LNCAP (cell line): ENCODE data around the gene TMEM132C.

ENCODE experiments used
- TF ChIP-seq, protein P1 (sequence below): fragments of 450-650 bp; IDR thresholded peaks from 2 replicates; pipeline ENCODE4 v1.5.1; 2017; ENCODE audit warnings: mild to moderate bottlenecking

The TMEM132C gene

DNA sequence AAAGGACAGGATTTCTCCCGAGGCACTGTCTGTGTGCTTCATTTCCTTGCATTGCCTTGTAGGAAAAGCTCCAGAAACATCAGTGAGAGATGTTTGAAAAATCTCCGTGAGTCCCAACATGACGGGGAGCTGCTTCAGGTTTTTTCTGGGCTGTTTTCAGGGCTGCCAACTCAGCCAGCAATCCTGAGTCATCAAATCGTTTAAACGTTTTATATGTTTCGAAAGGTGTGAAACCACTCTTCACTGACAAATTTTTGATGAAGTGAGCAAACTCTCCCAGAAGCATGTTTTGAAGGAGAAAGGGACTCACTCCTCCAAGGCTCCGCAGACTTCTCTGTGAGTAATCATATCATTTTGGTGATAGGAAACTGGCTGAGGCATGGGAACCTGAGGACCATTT, 240.5 kb downstream of the TMEM132C start:
- TF ChIP-seq, protein P1, sequence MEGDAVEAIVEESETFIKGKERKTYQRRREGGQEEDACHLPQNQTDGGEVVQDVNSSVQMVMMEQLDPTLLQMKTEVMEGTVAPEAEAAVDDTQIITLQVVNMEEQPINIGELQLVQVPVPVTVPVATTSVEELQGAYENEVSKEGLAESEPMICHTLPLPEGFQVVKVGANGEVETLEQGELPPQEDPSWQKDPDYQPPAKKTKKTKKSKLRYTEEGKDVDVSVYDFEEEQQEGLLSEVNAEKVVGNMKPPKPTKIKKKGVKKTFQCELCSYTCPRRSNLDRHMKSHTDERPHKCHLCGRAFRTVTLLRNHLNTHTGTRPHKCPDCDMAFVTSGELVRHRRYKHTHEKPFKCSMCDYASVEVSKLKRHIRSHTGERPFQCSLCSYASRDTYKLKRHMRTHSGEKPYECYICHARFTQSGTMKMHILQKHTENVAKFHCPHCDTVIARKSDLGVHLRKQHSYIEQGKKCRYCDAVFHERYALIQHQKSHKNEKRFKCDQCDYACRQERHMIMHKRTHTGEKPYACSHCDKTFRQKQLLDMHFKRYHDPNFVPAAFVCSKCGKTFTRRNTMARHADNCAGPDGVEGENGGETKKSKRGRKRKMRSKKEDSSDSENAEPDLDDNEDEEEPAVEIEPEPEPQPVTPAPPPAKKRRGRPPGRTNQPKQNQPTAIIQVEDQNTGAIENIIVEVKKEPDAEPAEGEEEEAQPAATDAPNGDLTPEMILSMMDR = no peak

DNA sequence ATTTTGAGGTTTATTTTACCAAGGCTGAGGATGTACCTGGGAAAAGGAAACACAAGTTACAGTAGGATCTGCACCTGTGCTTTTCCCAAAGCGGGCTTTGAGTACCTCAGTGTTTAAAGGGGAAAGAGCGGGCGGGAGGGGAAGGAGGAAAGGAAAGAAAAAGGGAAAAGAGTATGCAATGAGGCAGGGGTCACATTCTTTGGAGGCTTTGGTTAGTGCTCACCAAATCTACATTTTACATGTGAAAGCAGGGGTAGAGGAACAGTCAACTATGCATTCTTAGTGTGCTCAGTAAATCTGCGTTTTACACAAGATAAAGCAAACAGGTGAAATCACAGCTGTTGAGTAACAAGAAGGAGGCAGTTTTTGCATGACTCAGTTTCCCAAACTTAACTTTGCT, 242.2 kb downstream of the TMEM132C start:
- TF ChIP-seq, protein P1 = no peak

DNA sequence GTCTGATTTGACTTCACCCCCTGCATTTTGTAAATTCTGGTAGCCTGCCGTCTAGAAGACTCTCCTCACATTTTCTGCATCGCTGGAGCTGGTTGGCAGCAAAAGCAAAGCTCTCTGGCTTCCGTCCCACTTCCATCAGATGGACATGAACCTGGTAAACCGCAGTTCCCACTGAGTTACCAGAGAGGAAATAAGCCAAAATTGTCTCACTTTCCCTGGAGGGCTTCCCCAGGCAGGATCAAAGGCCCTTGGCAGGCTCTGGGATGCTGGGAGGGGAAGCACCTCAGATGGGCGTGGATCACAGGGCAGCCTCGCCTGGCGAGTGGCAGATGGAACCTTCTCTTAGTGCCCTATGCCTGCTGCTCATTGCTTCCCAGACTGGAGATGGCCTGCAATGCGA, 243.5 kb downstream of the TMEM132C start:
- TF ChIP-seq, protein P1 = no peak

DNA sequence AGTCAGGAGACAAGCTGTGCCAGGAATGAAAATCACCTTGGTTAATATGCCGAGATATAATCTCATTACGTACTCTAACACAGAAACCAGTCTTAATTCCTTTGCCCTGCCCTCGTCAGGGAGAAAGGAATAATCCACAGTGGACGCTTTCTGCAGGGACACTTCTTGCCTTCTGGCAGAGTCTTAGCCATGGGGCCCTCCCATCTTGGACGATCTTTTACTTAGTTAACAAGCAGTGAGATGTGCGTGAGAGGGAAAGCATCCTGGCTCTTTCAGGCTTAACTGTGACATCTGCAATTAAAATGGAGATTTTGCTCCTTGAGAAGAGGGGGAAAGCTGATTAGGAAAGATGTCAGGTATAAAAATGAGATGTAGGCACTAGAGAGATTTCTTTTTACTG, 246.4 kb downstream of the TMEM132C start:
- TF ChIP-seq, protein P1 = no peak

DNA sequence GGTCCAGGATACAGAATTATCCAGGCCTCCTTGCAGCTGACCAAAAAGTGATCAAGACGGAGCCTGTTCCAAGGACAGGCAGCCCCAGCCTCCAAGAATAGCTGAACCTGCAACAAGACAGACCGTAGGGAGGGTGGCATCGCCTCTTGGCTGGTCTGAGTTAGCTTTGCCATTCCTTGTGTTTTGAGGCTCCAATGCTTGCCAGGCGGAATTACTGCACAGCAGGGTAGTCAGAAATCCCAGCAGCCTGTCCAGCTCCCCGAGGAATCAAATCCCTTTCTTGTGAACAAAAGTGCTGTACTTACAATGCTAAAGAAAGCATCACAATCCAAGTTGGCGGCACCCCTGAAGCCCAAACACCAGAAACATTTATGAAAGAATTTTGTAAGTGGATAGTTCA, 246.9 kb downstream of the TMEM132C start:
- TF ChIP-seq, protein P1 = no peak

DNA sequence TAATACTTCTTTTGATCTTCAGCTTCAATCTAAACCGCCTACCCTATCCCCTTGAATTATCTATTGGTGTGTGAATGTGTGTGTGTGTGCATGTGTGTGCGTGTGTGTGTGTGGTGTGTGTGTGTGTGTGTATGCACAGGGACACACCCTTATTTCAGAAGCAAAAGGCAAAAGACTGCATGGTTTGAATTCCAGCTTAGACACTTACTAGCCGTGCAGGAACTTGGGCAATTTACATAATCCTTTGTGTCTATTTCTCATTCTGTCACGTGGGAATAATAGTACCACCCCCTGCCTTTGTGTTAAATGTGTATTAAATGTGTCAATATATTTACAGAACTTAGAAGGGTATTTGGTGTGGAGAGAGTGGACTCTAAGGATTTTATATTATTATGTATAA, 251.7 kb downstream of the TMEM132C start:
- TF ChIP-seq, protein P1 = no peak

DNA sequence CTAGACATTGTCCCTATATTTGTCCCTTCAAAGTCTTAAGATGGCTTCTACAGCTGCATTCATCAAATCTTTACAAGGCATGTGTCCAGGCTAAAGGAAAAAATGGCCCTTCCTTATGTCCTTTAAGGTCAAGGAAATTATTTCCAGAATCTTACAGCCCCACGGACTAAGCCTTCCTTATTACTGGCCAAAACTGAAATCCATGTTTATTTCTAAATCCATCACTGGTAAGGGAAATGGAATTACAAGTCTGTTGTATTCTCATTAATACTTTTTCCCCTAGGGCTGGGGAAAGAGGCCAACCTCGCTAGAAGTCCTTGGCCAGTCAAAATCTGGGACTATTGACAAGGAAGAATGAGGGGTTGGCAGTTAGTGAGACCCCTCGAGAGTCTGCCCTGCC, 252.5 kb downstream of the TMEM132C start:
- TF ChIP-seq, protein P1 = no peak

DNA sequence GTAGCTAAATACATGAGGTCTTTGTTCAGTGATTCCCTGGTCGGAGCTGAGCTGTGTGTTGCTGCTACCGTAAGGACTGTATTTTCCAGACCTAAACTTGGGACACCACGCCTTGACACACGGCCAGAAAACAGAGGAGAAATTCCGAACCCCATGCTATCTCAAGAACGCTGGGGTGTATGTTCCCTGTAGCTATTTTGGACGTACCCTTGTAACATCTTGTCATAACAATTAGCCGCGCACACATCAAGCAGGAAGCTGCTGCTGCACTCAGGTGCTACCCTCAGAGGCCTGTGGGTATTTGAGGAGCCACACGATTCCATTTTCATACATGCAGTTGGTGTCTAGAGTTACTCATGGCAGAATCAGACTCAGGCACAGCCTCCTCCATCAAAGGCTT, 255.0 kb downstream of the TMEM132C start:
- TF ChIP-seq, protein P1 = no peak
